Ovary (tissue), 3 donors: ENCODE measurements around the gene THAP4.

Experiments
- CTCF ChIP-seq, 3 donors: fragments of 450-650 bp in 2 of 3; fragments of 200-600 bp in 1 of 3; IDR thresholded peaks; one replicate each; pipeline versions ENCODE4 v1.5.1 to v1.8.0; 2016 to 2022; ENCODE audit warnings: antibody characterized with exemption in 3 of 3, mild to moderate bottlenecking in 1 of 3
- EP300 ChIP-seq: sonication (generic); formaldehyde crosslinking; IDR thresholded peaks from one replicate; pipeline ENCODE4 v1.6.1; 2017; ENCODE audit warnings: antibody characterized with exemption
- donor health status: DM: no; HTN: no; CAD: no.

- no peak for TF ChIP-seq CTCF (IDR thresholded peaks at IDR 0.05)
- no peak for TF ChIP-seq EP300
Observed at GRCh38 chr2:241561832-241562231, 75.1 kb downstream of the THAP4 start.
